GM18517 (cell line): Measurements from ENCODE around the gene MCF2L.

Experiments
- ATAC-seq: cut with Tn5 transposase; IDR thresholded peaks from one replicate; pipeline ENCODE4 v1.9.1; 2021; ENCODE audit warnings: mild to moderate bottlenecking, moderate library complexity; ENCODE audit not compliant: unreplicated experiment

MCF2L gene

DNA sequence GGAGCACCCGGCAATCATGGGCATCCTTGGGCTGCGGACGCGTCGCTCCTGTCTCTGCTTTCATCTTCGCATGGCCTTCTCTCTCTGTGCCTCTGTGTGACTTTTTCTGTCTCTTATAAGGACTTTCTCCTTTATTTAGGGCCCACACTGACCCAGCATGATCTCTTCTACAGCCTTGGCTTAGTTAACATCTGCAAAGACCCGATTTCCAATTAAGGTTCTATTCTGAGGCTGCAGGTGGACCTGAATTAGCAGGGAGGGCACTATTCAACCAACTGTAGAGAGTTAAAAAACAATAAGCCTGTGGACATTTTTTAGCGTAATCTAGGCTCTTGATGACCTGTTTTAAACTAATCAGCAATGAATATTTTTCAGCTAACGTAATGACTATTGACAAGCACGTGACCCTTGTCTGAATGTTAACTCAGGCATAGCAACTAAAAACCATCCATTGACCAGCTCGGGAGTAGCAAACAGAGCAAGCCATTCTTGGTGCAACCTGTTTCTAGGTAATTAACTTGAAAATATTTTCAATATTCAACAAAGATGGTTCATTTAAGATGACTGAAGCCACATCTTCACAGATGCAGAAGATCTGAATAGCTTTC lies 168.8 kb downstream of the MCF2L start:
- no peak for ATAC-seq

DNA sequence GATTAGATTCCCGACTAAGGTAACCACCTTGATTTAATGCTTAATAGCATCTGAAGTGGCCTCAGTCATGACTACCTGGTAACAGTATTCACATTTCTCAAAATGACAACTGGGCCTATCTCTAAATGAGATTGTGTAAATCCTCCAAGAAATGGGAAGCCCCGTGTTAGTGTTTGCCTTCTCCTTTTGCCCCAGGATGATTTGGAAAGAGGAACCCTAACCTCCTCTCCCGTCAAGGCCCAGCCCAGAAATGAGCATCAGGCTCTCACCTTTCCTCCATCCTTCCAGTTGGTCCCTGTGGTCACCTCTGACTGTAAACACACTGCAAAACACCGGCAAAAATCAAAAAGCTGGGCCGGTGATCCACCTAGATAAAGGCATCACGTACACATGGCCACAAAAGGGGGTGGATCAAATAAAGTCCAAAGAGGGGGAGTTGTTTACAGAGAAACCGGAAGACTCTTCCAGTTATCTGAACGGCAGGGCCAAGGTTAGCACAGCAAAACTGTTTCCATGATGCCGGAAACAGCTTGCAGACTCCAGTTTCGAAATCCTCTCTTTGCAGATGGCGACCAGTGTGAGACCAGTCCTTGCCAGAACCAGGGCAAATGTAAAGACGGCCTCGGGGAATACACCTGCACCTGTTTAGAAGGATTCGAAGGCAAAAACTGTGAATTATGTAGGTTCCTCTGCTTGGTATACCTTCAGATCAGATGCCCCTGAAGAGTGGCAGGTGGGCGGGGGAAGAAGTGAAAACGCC lies 170.0 kb downstream of the MCF2L start:
- ATAC-seq, result no peak

DNA sequence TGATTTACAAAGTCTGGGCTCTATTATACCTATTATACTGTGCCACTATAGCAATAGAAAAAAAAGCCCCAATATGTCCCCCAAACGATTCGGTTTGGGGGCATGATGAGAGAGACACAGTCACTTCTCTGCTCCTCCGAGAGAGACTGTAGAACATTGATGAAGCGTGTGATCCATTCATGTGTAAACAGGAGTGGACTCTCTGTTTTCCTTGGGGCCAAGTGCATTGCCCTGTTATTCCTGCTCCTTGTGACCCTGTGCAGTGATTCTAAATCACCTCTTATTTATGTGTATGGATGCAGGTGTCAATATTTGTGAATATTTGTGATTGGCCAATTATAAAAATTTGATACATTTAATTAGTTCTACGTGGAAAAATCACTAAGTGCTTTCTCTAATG lies 170.6 kb downstream of the MCF2L start:
- no peak for ATAC-seq

DNA sequence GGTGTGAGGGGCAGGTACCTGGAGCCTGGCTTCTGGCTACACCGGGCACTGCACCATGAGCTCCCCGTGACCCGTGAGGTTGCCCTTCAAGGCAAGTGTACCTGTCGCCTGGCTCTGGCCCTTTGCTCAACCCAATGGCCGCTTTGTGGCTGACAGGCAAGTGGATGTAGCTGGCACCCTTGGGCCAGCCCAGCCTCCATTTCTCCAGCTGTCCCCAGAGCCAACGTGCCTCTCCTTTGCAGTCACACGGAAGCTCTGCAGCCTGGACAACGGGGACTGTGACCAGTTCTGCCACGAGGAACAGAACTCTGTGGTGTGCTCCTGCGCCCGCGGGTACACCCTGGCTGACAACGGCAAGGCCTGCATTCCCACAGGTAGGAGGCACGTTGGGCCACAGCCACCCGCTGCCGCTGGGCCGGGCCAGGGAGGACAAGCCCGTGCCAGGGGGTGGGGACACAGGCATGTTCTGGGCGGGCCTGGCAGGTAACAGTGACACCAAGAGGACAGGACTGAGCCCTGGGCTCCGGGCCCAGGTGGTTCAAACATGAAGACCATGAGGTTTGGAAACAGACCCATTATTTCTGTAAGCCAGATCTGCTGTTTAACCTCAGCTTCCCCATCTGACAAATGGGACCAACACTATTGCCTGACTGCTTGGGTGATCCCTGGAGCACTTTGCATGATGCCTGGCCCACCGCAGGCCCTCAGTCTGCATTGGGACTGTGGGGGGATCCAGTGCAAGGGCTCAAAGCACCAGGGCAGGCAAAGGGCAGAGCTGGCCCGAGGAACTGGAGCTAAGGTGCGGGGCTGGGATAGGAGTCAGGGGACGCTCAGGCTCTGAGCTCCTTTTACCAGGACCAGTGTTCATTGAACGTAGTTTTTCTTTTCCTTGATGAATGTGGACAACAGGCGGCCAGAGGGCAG lies 171.9 kb downstream of the MCF2L start:
- ATAC-seq, result no peak

DNA sequence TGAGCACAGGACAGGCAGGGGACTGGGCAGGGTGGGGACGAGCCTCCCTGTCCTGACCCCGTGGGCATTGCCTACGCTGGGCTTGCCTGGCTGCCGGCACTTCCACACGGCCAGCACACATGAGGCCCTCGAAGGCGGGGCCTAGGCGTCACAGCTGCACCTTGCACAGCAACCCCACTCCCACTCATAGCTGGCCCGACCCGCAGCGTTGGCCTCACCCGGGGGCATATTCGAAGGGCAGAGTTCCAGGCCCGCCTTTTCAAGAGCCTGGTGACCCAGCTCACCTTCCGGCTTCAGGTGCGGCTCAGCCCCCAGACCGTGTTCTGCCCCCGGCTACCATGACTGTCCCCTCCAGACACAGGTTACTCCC lies 172.6 kb downstream of the MCF2L start:
- no peak for ATAC-seq

DNA sequence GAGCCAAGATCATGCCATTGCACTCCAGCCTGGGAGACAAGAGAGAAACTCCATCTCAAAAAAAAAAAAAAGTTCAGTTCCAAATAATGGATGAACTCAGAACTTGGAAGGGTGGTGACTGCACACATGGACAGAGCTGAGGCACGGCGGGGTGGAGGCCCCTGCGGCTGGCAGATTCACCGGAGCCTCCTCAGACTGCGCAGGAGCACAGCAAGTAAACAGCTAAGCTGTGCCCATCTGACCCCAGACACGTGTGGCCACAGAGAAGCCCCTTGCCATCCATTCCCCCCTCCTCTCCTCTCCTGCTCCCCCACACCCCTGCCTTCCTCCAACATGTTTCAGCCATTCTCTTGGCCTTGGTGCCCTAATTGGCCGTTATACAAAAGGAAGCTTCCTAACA lies 173.9 kb downstream of the MCF2L start:
- ATAC-seq, result no peak

DNA sequence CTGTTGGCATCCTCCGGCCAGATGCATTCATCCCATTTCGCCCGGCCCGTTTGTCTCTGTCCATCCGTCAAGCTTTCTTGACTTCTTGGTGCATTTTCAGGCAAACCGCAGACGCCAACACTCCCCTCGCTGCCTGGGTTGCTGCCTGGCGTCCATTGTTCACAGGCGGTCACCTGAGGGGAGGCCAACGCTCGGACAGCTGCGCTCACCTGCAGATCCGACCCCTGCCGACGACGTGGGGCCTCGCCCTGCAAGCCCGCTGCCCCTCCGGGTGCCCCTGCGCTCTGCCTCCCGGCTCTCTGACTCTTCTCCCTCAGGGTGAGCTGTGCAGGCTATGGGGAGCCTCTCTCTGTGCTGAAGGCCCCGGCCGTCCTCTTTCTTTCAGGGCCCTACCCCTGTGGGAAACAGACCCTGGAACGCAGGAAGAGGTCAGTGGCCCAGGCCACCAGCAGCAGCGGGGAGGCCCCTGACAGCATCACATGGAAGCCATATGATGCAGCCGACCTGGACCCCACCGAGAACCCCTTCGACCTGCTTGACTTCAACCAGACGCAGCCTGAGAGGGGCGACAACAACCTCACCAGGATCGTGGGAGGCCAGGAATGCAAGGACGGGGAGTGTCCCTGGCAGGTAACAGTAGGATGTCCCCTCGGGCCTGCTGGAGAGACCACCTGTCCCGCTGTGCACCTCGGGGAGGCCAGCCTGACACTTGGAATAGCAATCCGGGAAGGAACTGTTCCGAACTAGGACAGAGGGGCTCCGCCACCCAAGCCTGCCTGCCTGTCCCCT lies 174.6 kb downstream of the MCF2L start:
- ATAC-seq, result no peak

DNA sequence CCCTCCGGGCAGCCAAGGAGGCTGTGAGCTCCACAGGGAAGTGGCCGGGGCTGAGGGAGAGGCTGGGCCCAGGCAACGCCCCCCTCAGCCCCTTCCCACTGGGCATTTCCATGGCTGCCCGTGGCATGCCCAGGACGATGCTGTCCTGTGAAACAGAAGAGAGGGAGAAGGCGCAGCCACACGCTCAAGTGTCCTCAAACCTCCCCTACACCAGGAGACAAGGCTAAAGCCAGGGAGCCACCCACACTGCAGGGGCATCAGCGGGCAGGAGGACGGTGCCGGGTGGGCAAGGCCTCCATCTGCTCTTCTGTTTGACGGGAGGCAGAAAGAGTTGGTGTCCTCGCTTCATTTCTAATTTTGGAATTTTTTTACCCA lies 175.2 kb downstream of the MCF2L start:
- no peak for ATAC-seq

DNA sequence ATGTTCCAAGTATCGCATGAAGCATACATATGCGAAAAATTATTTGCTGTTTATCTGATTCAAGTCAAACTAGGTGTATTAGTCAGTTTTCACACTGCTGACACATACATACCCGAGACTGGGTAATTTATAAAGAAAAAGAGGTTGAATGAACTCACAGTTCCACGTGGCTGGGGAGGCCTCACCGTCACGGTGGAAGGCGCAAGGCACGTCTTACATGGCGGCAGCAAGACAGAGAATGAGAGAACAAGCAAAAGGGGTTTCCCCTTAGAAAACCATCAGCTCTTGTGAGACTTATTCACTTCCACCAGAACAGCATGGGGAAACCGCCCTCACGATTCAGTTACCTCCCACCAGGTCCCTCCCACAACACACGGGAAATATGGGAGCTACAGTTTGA lies 176.5 kb downstream of the MCF2L start:
- no peak for ATAC-seq

DNA sequence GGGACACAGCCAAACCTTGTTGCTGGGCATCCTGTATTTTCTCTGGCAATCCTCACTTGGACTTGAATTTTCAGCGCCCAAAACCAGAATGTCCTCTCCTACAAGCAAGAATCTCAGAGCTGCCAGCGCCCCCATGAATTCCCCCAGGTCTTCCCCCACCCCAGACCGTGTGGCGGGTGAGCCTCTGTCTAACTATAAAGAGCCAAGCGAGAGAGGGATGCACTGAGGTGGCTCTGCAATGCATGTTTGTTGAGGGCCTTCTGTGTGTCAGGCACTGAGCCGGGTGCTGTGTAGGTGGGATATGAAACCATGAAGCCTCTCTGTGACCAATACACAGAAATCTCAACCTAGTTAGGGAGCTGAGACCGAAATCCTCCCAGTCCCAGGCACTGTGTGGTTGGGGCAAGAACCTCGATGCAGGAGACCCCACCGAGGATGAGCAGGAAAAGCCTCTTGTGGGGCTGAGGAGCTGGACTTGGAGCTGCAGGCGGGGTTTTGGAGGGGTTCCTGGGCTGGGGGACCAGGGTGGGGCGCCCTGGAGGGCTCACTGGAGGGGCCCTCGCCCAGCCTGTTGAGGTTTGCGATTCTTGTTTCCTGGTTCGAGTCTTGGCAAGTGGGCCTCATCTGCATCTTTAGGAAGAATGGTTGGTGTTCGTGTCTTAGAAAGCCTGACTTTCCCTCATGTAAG lies 177.0 kb downstream of the MCF2L start:
- ATAC-seq, result no peak

DNA sequence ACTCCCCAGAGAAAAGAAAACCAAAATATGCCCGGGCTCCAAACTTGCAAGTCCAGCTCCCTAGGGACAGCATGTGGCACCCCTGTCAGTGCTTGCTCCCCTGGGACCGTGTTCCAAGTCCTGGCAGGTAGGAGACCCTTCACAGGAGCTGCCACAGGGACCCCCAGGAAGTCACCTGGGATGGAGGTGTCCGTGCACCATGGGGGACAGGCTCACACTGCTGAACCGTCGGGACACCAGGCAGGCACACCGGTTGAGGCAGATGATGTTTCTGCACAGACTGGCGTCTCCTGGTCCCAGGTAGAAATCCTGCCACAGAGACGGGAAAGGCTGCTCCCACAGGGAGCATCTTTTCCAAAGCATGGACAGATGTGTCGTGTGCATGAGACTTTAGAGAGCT lies 177.7 kb downstream of the MCF2L start:
- ATAC-seq, result no peak

DNA sequence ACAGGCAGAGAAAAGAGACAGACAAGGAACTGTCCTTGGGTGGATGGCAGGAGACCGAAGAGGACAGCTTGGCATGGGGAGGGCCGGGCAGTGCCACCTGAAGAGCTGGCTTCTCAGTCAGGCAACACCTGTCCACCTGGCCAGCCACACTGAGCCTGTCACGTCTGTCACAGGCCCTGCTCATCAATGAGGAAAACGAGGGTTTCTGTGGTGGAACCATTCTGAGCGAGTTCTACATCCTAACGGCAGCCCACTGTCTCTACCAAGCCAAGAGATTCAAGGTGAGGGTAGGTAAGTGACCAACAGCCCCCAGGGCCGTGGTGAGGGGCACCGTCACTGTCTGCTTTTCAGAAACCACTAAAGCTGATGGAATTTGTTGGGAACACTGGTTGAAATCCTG lies 178.2 kb downstream of the MCF2L start:
- ATAC-seq, result no peak

DNA sequence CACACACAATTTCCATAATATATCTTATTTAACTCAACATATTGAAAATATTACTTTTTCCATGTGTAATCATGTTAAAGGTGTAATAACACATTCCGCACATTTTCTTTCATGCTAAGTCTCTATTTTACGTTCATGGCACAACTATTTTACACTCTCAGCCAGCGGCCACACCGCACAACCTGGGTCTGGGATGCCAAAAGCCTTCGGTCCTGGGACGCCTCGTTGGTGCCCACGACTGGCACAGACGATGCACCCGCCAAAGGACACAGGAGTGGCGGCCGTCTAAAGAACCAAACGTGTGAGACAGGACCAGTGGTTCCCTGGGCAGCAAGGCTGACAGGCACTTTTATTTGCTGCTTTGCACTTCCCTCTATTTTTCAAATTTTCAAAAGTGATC lies 179.4 kb downstream of the MCF2L start:
- ATAC-seq, result no peak

DNA sequence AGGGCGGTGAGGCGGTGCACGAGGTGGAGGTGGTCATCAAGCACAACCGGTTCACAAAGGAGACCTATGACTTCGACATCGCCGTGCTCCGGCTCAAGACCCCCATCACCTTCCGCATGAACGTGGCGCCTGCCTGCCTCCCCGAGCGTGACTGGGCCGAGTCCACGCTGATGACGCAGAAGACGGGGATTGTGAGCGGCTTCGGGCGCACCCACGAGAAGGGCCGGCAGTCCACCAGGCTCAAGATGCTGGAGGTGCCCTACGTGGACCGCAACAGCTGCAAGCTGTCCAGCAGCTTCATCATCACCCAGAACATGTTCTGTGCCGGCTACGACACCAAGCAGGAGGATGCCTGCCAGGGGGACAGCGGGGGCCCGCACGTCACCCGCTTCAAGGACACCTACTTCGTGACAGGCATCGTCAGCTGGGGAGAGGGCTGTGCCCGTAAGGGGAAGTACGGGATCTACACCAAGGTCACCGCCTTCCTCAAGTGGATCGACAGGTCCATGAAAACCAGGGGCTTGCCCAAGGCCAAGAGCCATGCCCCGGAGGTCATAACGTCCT lies 180.0 kb downstream of the MCF2L start:
- ATAC-seq, result no peak
